Trophoblast cell (in vitro differentiated cells and primary cell): ENCODE results near the gene NUDT5.

Experiments
- DNase-seq, 2 donors: peaks; one replicate each; pipeline ENCODE4 v3.0.0-alpha.2; 2016
- H2AFZ ChIP-seq: 2 replicates; pipeline ENCODE4 v1.6.1; 2013; ENCODE audit warnings: low read length, moderate library complexity, mild to moderate bottlenecking; ENCODE audit not compliant: insufficient read depth, poor library complexity
- H2AK5ac ChIP-seq: 2 replicates; pipeline ENCODE4 v1.6.1; 2013; ENCODE audit warnings: mild to moderate bottlenecking, low read length
- H2BK120ac ChIP-seq: 2 replicates; pipeline ENCODE4 v1.6.1; 2013; ENCODE audit warnings: low read length, mild to moderate bottlenecking, moderate library complexity; ENCODE audit not compliant: insufficient read depth, poor library complexity
- H2BK12ac ChIP-seq: 2 replicates; pipeline ENCODE4 v1.6.1; 2013; ENCODE audit warnings: mild to moderate bottlenecking, low read length, moderate library complexity
- H2BK5ac ChIP-seq: 2 replicates; pipeline ENCODE4 v1.6.1; 2013; ENCODE audit warnings: low read length, low read depth, moderate library complexity, mild to moderate bottlenecking; ENCODE audit not compliant: poor library complexity
- H3K14ac ChIP-seq: 2 replicates; pipeline ENCODE4 v1.6.1; 2013; ENCODE audit warnings: mild to moderate bottlenecking, low read length
- H3K18ac ChIP-seq: 2 replicates; pipeline ENCODE4 v1.6.1; 2013; ENCODE audit warnings: mild to moderate bottlenecking, low read length
- H3K23ac ChIP-seq: 2 replicates; pipeline ENCODE4 v1.6.1; 2013; ENCODE audit warnings: low read length
- H3K27ac ChIP-seq: 2 replicates; pipeline ENCODE4 v1.5.1; 2013; ENCODE audit warnings: low read depth, mild to moderate bottlenecking, inconsistent platforms, low read length, moderate library complexity
- H3K27me3 ChIP-seq: 2 replicates; pipeline ENCODE4 v1.6.1; 2013; ENCODE audit warnings: inconsistent platforms, mild to moderate bottlenecking, low read length, moderate library complexity; ENCODE audit not compliant: insufficient read depth
- H3K36me3 ChIP-seq, 2 experiments: 1 replicate in 1 of 2; 2 replicates in 1 of 2; pipeline ENCODE4 v1.6.1; 2013; ENCODE audit warnings: low read length in 2 of 2, mild to moderate bottlenecking in 2 of 2, moderate library complexity in 1 of 2; ENCODE audit not compliant: insufficient read depth in 2 of 2, control insufficient read depth in 1 of 2
- H3K4ac ChIP-seq: 2 replicates; pipeline ENCODE4 v1.6.1; 2013; ENCODE audit warnings: low read depth, mild to moderate bottlenecking, low read length, moderate library complexity
- H3K4me1 ChIP-seq, 2 experiments: 1 replicate in 1 of 2; 2 replicates in 1 of 2; pipeline ENCODE4 v1.6.1; 2013; ENCODE audit warnings: low read length in 2 of 2, mild to moderate bottlenecking in 2 of 2, moderate library complexity in 1 of 2; ENCODE audit not compliant: insufficient read depth in 2 of 2, control insufficient read depth in 1 of 2
- H3K4me2 ChIP-seq: 2 replicates; pipeline ENCODE4 v1.6.1; 2013; ENCODE audit warnings: inconsistent platforms, mild to moderate bottlenecking, low read length, moderate library complexity
- H3K4me3 ChIP-seq: 2 replicates; pipeline ENCODE4 v1.5.1; 2013; ENCODE audit warnings: mild to moderate bottlenecking, low read depth, low read length, inconsistent platforms
- H3K79me1 ChIP-seq: one replicate; pipeline ENCODE4 v1.6.1; 2013; ENCODE audit warnings: low read length
- H3K79me2 ChIP-seq: 2 replicates; pipeline ENCODE4 v1.6.1; 2013; ENCODE audit warnings: low read length, mild to moderate bottlenecking; ENCODE audit not compliant: control insufficient read depth, insufficient read depth, poor library complexity
- H3K9ac ChIP-seq: 2 replicates; pipeline ENCODE4 v1.6.1; 2013; ENCODE audit warnings: mild to moderate bottlenecking, low read length
- H3K9me3 ChIP-seq: 2 replicates; pipeline ENCODE4 v1.6.1; 2013; ENCODE audit warnings: low read depth, mild to moderate bottlenecking, control low read depth, inconsistent platforms, low read length; ENCODE audit not compliant: insufficient read depth
- H4K12ac ChIP-seq: 2 replicates; pipeline ENCODE4 v1.6.1; 2013; ENCODE audit warnings: low read depth, mild to moderate bottlenecking, low read length, moderate library complexity
- H4K8ac ChIP-seq: 2 replicates; pipeline ENCODE4 v1.6.1; 2013; ENCODE audit warnings: low read depth, mild to moderate bottlenecking, low read length, moderate library complexity
- H4K91ac ChIP-seq: one replicate; pipeline ENCODE4 v1.6.1; 2013; ENCODE audit warnings: low read depth, mild to moderate bottlenecking, low read length, moderate library complexity
- WGBS: extraction: QIAGEN DNeasy Blood & Tissue Kit; methylation state at CpG from one replicate; pipeline ENCODE4 v1.1.7; 2013; ENCODE audit warnings: missing lambda C conversion rate; ENCODE audit not compliant: insufficient read length, insufficient coverage; ENCODE audit errors: extremely low coverage; 5-methylcytosine and 5-hydroxymethylcytosine counted together

Gene NUDT5

GRCh38 chr10:12144538-12144937 lies 51.2 kb downstream of the NUDT5 start:
- Histone ChIP-seq H3K9me3 (no peaks in the 10 kb centered on the region), H3K79me2 (no peaks in the 10 kb centered on the region), H3K18ac (no peak overlapping the region), H2BK120ac (no peak overlapping the region), H2BK12ac (no peak overlapping the region), H3K4ac (no peak overlapping the region), H3K36me3 (peaks cover 10 to 13% of the 10 kb centered on the region in 2 experiments), H4K12ac (no peak overlapping the region), H3K14ac (no peak overlapping the region), H2AFZ (no peak overlapping the region), H2BK5ac (no peak overlapping the region), H3K4me1 (no peaks in the 10 kb centered on the region), H3K23ac (no peak overlapping the region), H3K79me1 (no peaks in the 10 kb centered on the region), H3K27ac (no peak overlapping the region), H2AK5ac (no peak overlapping the region), H3K27me3 (no peaks in the 10 kb centered on the region), H3K4me2 (no peak overlapping the region), H3K9ac (no peak overlapping the region), H4K91ac (no peak overlapping the region), H3K4me3 (no peak overlapping the region), H4K8ac (no peak overlapping the region)
- WGBS = no CpG with 5 or more reads among the region's 3 CpGs
- no peak for DNase-seq

- no peak for DNase-seq
- H3K23ac ChIP-seq = no peak overlapping the region
These were observed 55.7 kb downstream of the NUDT5 start for GRCh38 chr10:12140038-12140437.

GRCh38 chr10:12135631-12136030 lies 60.1 kb downstream of the NUDT5 start:
- no peak for DNase-seq
- no peak overlapping the region for H2BK5ac ChIP-seq
- no peaks in the 10 kb centered on the region for H3K27me3 ChIP-seq
- no peak overlapping the region for H3K23ac ChIP-seq
- no peaks in the 10 kb centered on the region for H3K9me3 ChIP-seq
- no CpG with 5 or more reads among the region's 3 CpGs for WGBS
- H3K4ac ChIP-seq = no peak overlapping the region
- no peaks in the 10 kb centered on the region for H3K79me1 ChIP-seq
- no peak overlapping the region for H4K91ac ChIP-seq
- H3K14ac ChIP-seq = no peak overlapping the region
- H3K9ac ChIP-seq = no peak overlapping the region
- H3K4me2 ChIP-seq = no peak overlapping the region
- H3K18ac ChIP-seq = no peak overlapping the region
- no peak overlapping the region for H2BK120ac ChIP-seq
- H2AFZ ChIP-seq = no peak overlapping the region
- no peak overlapping the region for H3K27ac ChIP-seq
- no peak overlapping the region for H2AK5ac ChIP-seq
- H3K4me1 ChIP-seq = no peaks in the 10 kb centered on the region
- H3K79me2 ChIP-seq = no peaks in the 10 kb centered on the region
- no peak overlapping the region for H3K4me3 ChIP-seq
- H3K36me3 ChIP-seq = peaks cover 4 to 15% of the 10 kb centered on the region in 2 experiments
- H4K8ac ChIP-seq = no peak overlapping the region
- no peak overlapping the region for H4K12ac ChIP-seq
- H2BK12ac ChIP-seq = no peak overlapping the region

More at GRCh38 chr10:12140038-12140437, 55.7 kb downstream of the NUDT5 start:
- H2AK5ac ChIP-seq = no peak overlapping the region
- no peaks in the 10 kb centered on the region for H3K27me3 ChIP-seq
- H3K36me3 ChIP-seq = peaks cover 14 to 23% of the 10 kb centered on the region in 2 experiments
- no peak overlapping the region for H3K9ac ChIP-seq
- no peak overlapping the region for H2BK5ac ChIP-seq
- H3K18ac ChIP-seq = no peak overlapping the region
- no peaks in the 10 kb centered on the region for H3K4me1 ChIP-seq
- H3K79me1 ChIP-seq = no peaks in the 10 kb centered on the region
- H3K79me2 ChIP-seq = no peaks in the 10 kb centered on the region
- H2AFZ ChIP-seq = no peak overlapping the region
- no peak overlapping the region for H3K4me2 ChIP-seq
- no peak overlapping the region for H3K27ac ChIP-seq
- no peak overlapping the region for H2BK12ac ChIP-seq
- H3K4me3 ChIP-seq = no peak overlapping the region
- no peaks in the 10 kb centered on the region for H3K9me3 ChIP-seq
- WGBS = no CpG with 5 or more reads among the region's 1 CpG
- no peak overlapping the region for H4K91ac ChIP-seq
- no peak overlapping the region for H4K8ac ChIP-seq
- H4K12ac ChIP-seq = no peak overlapping the region
- no peak overlapping the region for H2BK120ac ChIP-seq
- H3K14ac ChIP-seq = no peak overlapping the region
- H3K4ac ChIP-seq = no peak overlapping the region

DNA sequence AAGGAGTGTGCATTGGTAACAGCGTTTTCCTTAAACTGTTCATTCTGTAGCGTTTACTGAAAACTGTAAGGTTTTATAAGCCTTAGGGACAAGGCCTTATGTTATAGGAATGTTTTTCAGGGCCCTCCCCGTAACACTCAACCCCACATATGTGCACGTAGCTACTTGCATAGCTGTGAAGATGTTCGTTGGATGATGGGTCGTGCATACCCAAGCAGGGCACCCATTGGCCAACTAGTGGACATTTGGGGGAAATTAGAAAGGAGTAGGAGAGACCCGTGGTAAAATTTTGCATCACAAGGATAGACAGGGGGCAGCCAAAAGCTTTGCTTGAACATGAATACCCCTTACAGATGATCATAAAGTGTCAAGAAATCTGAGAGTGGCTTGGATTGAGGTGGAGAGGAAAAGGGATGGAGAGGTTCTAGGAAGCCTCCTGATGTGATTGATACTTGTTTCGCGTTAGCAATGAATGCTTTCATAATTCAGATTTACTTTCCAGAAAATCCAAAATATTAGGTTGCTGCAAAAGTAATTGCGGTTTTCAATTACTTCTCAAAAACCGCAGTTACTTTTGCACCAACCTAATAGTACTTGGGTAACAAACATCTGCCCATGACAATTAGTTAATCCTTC lies 65.3 kb downstream of the NUDT5 start:
- peak in 1 of 2 donors; percentile 46 for DNase-seq
- Histone ChIP-seq H2BK5ac (no peak overlapping the region), H2BK12ac (no peak overlapping the region), H3K79me2 (peaks cover 5% of the 10 kb centered on the region), H4K8ac (no peak overlapping the region), H3K9ac (no peak overlapping the region), H3K27me3 (no peaks in the 10 kb centered on the region), H2AK5ac (no peak overlapping the region), H3K36me3 (peaks cover 0 to 2% of the 10 kb centered on the region in 2 experiments), H3K4me3 (no peak overlapping the region), H3K9me3 (no peaks in the 10 kb centered on the region), H3K23ac (no peak overlapping the region), H3K4me1 (peaks cover 0 to 6% of the 10 kb centered on the region in 2 experiments), H3K4ac (no peak overlapping the region), H2AFZ (no peak overlapping the region), H3K79me1 (peaks cover 5% of the 10 kb centered on the region), H3K18ac (no peak overlapping the region), H3K14ac (no peak overlapping the region), H3K4me2 (peak overlapping the region; percentile 99), H3K27ac (no peak overlapping the region), H4K12ac (no peak overlapping the region), H2BK120ac (no peak overlapping the region), H4K91ac (no peak overlapping the region)
- no CpG with 5 or more reads among the region's 11 CpGs for WGBS
